Ovary (tissue), 9 donors: ENCODE results near the gene SPG7. TPM values are rescaled to one million over a fixed set of nuclear protein-coding genes. Genes with fewer than 3 reads are reported as not detected.

Source experiments
- DNase-seq, 5 donors: peaks; one replicate each; pipeline ENCODE4 v3.0.0-alpha.2; 2019 to 2020
- H3K27ac ChIP-seq, 2 donors: fragments of 200-600 bp; one replicate each; pipeline versions ENCODE4 v1.5.1 to v1.8.0; 2019 to 2022
- H3K27me3 ChIP-seq: fragments of 200-600 bp; one replicate; pipeline ENCODE4 v1.8.0; 2022
- H3K36me3 ChIP-seq: fragments of 200-600 bp; sonication (generic); one replicate; pipeline ENCODE4 v1.5.1; 2019
- H3K4me1 ChIP-seq: one replicate; pipeline ENCODE4 v1.8.1; 2013; ENCODE audit warnings: mild to moderate bottlenecking, moderate library complexity; ENCODE audit not compliant: insufficient read depth
- H3K4me3 ChIP-seq: fragments of 200-600 bp; sonication (generic); one replicate; pipeline ENCODE4 v1.5.1; 2017
- H3K9me3 ChIP-seq, 2 donors: fragments of 200-600 bp in 1 of 2; sonication (generic) in 1 of 2; one replicate each; pipeline versions ENCODE4 v1.5.1 to v1.8.1; 2013 to 2019; ENCODE audit warnings: mild to moderate bottlenecking in 1 of 2, moderate library complexity in 1 of 2
- EP300 ChIP-seq: sonication (generic); formaldehyde crosslinking; IDR thresholded peaks from one replicate; pipeline ENCODE4 v1.6.1; 2017; ENCODE audit warnings: antibody characterized with exemption
- POLR2A ChIP-seq: fragments of 450-650 bp; IDR thresholded peaks from one replicate; pipeline ENCODE4 v1.6.1; 2017; ENCODE audit warnings: antibody characterized with exemption, mild to moderate bottlenecking, moderate library complexity
- WGBS, 3 donors: extraction: QIAGEN DNeasy Blood & Tissue Kit in 1 of 3; methylation state at CpG; one replicate each; pipeline versions ENCODE4 v1.1.5 to v1.1.7; 2013 to 2017; 5-methylcytosine and 5-hydroxymethylcytosine counted together
- intact Hi-C, 4 donors: fragments of 100-400 bp; cut with DNase I; formaldehyde crosslinking; loops; one replicate each; pipeline versions ENCODE4 v1.11.0 to v1.15.1; 2022 to 2023
- polyA plus RNA-seq, 2 donors: library from polyadenylated mRNA; stranded (reverse); fragments of 200-250 nt in 1 of 2; fragments of 350-450 nt in 1 of 2; fragmentation: Illumina TruSeq in 1 of 2; extraction: RNeasy Lipid Tissue Mini Kit (QIAGEN cat#74804) in 1 of 2; gene quantifications; one replicate each; pipeline ENCODE4 v1.2.3, GENCODE V29; 2013 to 2014
- total RNA-seq, 7 donors: library from RNA; depleted of rRNA in 2 of 7; stranded (reverse); fragments of >200 nt in 2 of 7; fragmentation: NEBNext Ultra II Directional in 3 of 7; extraction: Animal tissue kit (Norgen Biotek cat#: 25700) in 3 of 7; gene quantifications; one replicate each; pipeline versions ENCODE4 v1.1.0 to v1.2.4, GENCODE V29; 2016 to 2023
- TF ChIP-seq, protein P1 (sequence below), 3 donors: fragments of 450-650 bp in 2 of 3; fragments of 200-600 bp in 1 of 3; IDR thresholded peaks; one replicate each; pipeline versions ENCODE4 v1.5.1 to v1.8.0; 2016 to 2022; ENCODE audit warnings: antibody characterized with exemption in 3 of 3, mild to moderate bottlenecking in 1 of 3
- donor health status: DM: no; HTN: no; CAD: no; lungs with moderate emphysema.
- donor health status: DM: no; HTN: no; CAD: no.
- donor health status: Bipolar disorder and iron deficiency.
- donor health status: DM: yes; HTN: yes; CAD: no.
- donor health status: DM: no; HTN: no; CAD: no.
- donor health status: DM: yes; HTN: yes; CAD: no.

SPG7 gene
- total and polyA plus RNA-seq, 9 donors: 48.9 to 145 (median 92.2) TPM

DNA sequence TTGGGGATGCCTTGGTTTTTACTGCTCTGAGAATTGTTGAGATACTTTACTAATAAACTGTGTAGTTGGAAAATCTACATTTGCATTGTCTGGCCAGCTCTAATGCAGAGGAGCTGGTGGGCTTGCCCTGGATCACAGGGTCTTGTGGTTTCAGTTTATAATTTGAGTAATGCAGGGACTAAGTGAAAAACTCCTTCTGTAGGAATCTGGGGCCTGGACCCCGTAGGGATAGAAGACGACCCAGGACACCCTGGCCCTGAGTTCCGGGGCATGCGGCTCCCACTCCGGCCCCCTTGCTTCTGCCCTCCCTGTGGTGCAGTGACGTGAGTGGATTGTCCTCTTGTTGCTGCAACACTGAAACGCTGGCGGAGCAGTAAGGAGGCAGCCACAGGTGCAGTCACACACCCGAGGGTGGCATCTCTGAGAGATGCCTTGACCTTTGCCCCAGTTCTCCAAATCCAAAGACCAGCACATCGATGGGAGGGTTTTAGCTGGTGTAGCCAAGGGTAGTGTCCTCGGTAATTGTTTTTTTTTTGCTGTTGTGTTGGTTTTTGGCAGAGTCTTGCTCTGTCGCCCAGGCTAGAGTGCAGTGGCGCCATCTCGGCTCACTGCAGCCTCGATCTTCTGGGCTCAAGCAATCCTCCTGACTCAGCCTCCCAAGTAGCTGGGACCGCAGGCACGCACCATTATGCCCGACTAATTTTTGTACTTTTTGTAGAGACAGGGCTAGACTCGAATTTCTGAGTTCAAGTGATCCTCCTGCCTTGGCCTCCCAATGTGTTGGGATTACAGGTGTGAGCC lies 49.7 kb downstream of the SPG7 start:
- no peak for DNase-seq
- WGBS, 3 donors: 76 to 82% (median 79%) methylated on average over 19 of the region's 19 CpGs
- H3K27ac ChIP-seq: no peak overlapping the region
- no peak overlapping the region for H3K4me3 ChIP-seq
- no peaks in the 10 kb centered on the region for H3K9me3 ChIP-seq
- no peaks in the 10 kb centered on the region for H3K27me3 ChIP-seq
- intact Hi-C loops: loop anchor here in 2 of 4 donors (5.0 to 10.0 kb wide), 2 partner anchors 221 to 223 kb away; no protein-coding TSS in a partner anchor
- TF ChIP-seq EP300 (no peak), POLR2A (no peak)
- TF ChIP-seq, protein P1, sequence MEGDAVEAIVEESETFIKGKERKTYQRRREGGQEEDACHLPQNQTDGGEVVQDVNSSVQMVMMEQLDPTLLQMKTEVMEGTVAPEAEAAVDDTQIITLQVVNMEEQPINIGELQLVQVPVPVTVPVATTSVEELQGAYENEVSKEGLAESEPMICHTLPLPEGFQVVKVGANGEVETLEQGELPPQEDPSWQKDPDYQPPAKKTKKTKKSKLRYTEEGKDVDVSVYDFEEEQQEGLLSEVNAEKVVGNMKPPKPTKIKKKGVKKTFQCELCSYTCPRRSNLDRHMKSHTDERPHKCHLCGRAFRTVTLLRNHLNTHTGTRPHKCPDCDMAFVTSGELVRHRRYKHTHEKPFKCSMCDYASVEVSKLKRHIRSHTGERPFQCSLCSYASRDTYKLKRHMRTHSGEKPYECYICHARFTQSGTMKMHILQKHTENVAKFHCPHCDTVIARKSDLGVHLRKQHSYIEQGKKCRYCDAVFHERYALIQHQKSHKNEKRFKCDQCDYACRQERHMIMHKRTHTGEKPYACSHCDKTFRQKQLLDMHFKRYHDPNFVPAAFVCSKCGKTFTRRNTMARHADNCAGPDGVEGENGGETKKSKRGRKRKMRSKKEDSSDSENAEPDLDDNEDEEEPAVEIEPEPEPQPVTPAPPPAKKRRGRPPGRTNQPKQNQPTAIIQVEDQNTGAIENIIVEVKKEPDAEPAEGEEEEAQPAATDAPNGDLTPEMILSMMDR (IDR thresholded peaks at IDR 0.05): no peak
- no peaks in the 10 kb centered on the region for H3K36me3 ChIP-seq
- peaks cover 6% of the 10 kb centered on the region for H3K4me1 ChIP-seq

DNA sequence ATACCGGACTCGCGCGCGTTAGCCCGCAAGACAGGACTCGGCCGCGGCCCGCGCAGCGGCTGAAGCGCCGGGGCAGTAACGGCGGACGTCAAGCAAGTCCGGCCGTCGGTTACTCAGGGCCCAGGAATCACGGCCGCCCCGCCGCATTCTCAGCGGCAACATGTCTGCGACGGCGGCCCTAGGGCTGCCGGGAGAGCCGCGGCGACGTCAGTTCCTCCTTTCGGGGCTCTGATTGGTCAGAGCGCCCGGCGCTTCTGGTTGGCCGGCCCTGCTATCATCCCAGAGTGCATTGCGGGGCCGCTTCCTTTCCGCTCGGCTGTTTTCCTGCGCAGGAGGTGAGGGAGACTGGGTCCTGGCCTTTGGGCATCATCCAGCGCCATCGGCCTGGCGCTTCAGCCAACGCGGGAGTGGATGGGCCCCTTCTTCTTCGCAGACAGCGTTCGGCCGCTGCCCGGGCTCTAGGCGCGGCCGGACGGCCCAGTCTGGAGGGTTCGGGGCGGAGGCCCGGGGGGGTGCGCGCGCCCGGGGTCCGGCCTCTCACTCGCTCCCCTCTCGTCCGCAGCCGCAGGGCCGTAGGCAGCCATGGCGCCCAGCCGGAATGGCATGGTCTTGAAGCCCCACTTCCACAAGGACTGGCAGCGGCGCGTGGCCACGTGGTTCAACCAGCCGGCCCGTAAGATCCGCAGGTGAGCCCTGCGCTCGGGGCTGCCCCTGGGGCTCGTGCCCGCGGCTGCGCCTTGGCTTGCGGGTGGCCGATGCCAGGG lies 52.4 kb downstream of the SPG7 start, which contains the start of gene RPL13:
TSS of gene RPL13 (plus strand) at position 305 of the 764 bp plus-strand sequence. CDS start at position 583, 278 bp downstream.
- Histone ChIP-seq H3K9me3 (no peaks in the 10 kb centered on the region), H3K27ac (peak within 1 kb of the TSS; percentile 76 to 96), H3K4me1 (peaks cover 8% of the 10 kb centered on the region), H3K27me3 (no peaks in the 10 kb centered on the region), H3K4me3 (peak within 1 kb of the TSS; percentile 65), H3K36me3 (no peaks in the 10 kb centered on the region)
- TF ChIP-seq, protein P1 (IDR thresholded peaks at IDR 0.05): peak in 1 of 3 donors; percentile 5
- peak; percentile 34 for TF ChIP-seq EP300
- peak; percentile 98 for TF ChIP-seq POLR2A
- intact Hi-C loops: loop anchor here in 1 of 4 donors (10.0 kb wide), 1 partner anchor 316 kb away; no protein-coding TSS in a partner anchor
- WGBS, 3 donors: 0 to 1% (median 1%) methylated on average over 79 to 87 of the region's 87 CpGs
- peak; percentile 94 to 96 (median 95) for DNase-seq

DNA sequence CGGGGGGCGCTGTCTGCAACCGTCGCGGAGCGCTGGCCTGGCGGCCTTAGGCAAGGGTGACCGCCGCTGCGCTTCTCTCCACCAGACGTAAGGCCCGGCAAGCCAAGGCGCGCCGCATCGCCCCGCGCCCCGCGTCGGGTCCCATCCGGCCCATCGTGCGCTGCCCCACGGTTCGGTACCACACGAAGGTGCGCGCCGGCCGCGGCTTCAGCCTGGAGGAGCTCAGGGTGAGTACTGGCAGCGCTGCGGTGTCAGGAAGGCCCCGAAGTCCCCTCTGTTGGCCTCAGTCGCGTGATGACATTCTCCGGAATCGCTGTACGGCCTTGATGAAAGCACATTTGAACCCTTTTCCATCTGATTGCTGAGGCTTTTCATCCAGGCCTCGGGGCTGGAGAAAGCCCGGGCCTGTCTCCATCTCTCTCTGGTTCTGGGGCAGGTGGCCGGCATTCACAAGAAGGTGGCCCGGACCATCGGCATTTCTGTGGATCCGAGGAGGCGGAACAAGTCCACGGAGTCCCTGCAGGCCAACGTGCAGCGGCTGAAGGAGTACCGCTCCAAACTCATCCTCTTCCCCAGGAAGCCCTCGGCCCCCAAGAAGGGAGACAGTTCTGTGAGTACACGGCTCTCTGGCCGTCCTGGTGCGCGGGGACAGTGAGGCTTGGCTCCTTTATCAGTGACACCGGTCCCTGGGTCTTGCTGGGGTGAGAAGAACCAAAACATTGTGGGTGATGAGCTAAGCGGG lies 53.1 kb downstream of the SPG7 start:
- TF ChIP-seq EP300 (no peak), POLR2A (no peak)
- TF ChIP-seq, protein P1 (IDR thresholded peaks at IDR 0.05): no peak
- Histone ChIP-seq H3K36me3 (no peaks in the 10 kb centered on the region), H3K4me3 (peak overlapping the region; percentile 65), H3K4me1 (peaks cover 11% of the 10 kb centered on the region), H3K27ac (peak overlapping the region; percentile 69 to 96), H3K27me3 (no peaks in the 10 kb centered on the region), H3K9me3 (no peaks in the 10 kb centered on the region)
- intact Hi-C loops: loop anchor here in 1 of 4 donors (10.0 kb wide), 1 partner anchor 317 kb away; no protein-coding TSS in a partner anchor
- WGBS, 3 donors: 3 to 5% (median 4%) methylated on average over 34 to 58 of the region's 58 CpGs
- no peak for DNase-seq
